H1 (cell line): ENCODE data around the gene PDIA5. TPM values are rescaled to one million over a fixed set of nuclear protein-coding genes. Genes with fewer than 3 reads are reported as not detected.

Experiments used
- CTCF ChIA-PET: fragments of 300-600 bp; sonication (Branson Sonifier 250); formaldehyde crosslinking; loops from one replicate; lab custom pipeline; 2021; ENCODE audit not compliant: partially characterized antibody; lab: Charles Lee
- POLR2A ChIA-PET: fragments of 300-600 bp; sonication (Branson Sonifier 250); formaldehyde crosslinking; loops from one replicate; lab custom pipeline; 2021; ENCODE audit warnings: inconsistent platforms; ENCODE audit not compliant: partially characterized antibody; lab: Charles Lee
- DNase-seq, 2 experiments: peaks; one replicate each; pipeline versions ENCODE4 v3.0.0 to v3.0.0-alpha.2; 2010 to 2022; ENCODE audit warnings: low spot score in 2 of 2, low read depth in 1 of 2, mixed read lengths in 1 of 2
- FAIRE-seq: peaks from 2 replicates; lab custom pipeline; 2011; peaks lifted over from hg19 to GRCh38; lab: Jason Lieb, UNC
- H2AFZ ChIP-seq: 2 replicates; pipeline ENCODE4 v1.8.1; 2012; ENCODE audit warnings: low read length, inconsistent platforms
- H2AK5ac ChIP-seq: 2 replicates; pipeline ENCODE4 v1.6.1; 2013; ENCODE audit warnings: low read depth, low read length
- H2BK120ac ChIP-seq: replicated peaks from 2 replicates; pipeline ENCODE3; 2013; ENCODE audit warnings: low read depth, low read length, inconsistent platforms
- H2BK12ac ChIP-seq: 2 replicates; pipeline ENCODE4 v1.6.1; 2013; ENCODE audit warnings: low read depth, low read length
- H2BK15ac ChIP-seq: 2 replicates; pipeline ENCODE4 v1.6.1; 2013; ENCODE audit warnings: low read length
- H2BK20ac ChIP-seq: 2 replicates; pipeline ENCODE4 v1.6.1; 2013; ENCODE audit warnings: low read length
- H2BK5ac ChIP-seq: 2 replicates; pipeline ENCODE4 v1.6.1; 2013; ENCODE audit warnings: low read depth, low read length
- H3K14ac ChIP-seq: 2 replicates; pipeline ENCODE4 v1.6.1; 2013; ENCODE audit warnings: inconsistent platforms; ENCODE audit not compliant: insufficient read length
- H3K18ac ChIP-seq: 2 replicates; pipeline ENCODE4 v1.6.1; 2013; ENCODE audit warnings: low read length; ENCODE audit errors: extremely low read depth
- H3K23ac ChIP-seq: 2 replicates; pipeline ENCODE4 v1.6.1; 2013; ENCODE audit warnings: inconsistent platforms; ENCODE audit not compliant: insufficient read length
- H3K23me2 ChIP-seq: 2 replicates; pipeline ENCODE4 v1.6.1; 2013; ENCODE audit warnings: low read depth, low read length
- H3K27ac ChIP-seq: 2 replicates; pipeline ENCODE4 v1.6.1; 2011; ENCODE audit warnings: low read depth, low read length, inconsistent platforms
- H3K27me3 ChIP-seq, 4 experiments: replicated peaks in 1 of 4; 1 replicate in 1 of 4; 2 replicates in 3 of 4; pipeline versions ENCODE4 v1.6.1 to v1.8.1; 2011 to 2013; ENCODE audit warnings: low read length in 3 of 4, mild to moderate bottlenecking in 3 of 4, inconsistent platforms in 2 of 4, mixed read lengths in 2 of 4, moderate library complexity in 1 of 4; ENCODE audit not compliant: control insufficient read depth in 3 of 4, insufficient read depth in 3 of 4; ENCODE audit errors: extremely low read depth in 1 of 4
- H3K36me3 ChIP-seq, 4 experiments: 2 replicates each; pipeline versions ENCODE4 v1.6.1 to v1.8.1; 2011 to 2013; ENCODE audit warnings: mild to moderate bottlenecking in 4 of 4, low read length in 3 of 4, moderate library complexity in 2 of 4, control low read depth in 1 of 4, inconsistent platforms in 1 of 4; ENCODE audit not compliant: insufficient read depth in 4 of 4, control insufficient read depth in 2 of 4
- H3K4ac ChIP-seq: replicated peaks from 2 replicates; pipeline ENCODE3; 2013; ENCODE audit warnings: low read length, low read depth, mixed read lengths, inconsistent platforms; ENCODE audit not compliant: insufficient read length
- H3K4me1 ChIP-seq, 4 experiments: replicated peaks in 1 of 4; 1 replicate in 1 of 4; 2 replicates in 3 of 4; pipeline versions ENCODE4 v1.6.1 to v1.8.1; 2011 to 2013; ENCODE audit warnings: low read length in 3 of 4, inconsistent platforms in 2 of 4, mixed read lengths in 1 of 4; ENCODE audit not compliant: insufficient read depth in 4 of 4, control insufficient read depth in 3 of 4
- H3K4me2 ChIP-seq, 2 experiments: 2 replicates each; pipeline versions ENCODE4 v1.6.1 to v1.8.1; 2011 to 2013; ENCODE audit warnings: low read depth in 2 of 2, low read length in 2 of 2, control low read depth in 1 of 2, inconsistent platforms in 1 of 2, mild to moderate bottlenecking in 1 of 2; ENCODE audit not compliant: insufficient read depth in 1 of 2
- H3K4me3 ChIP-seq, 4 experiments: fragments of 200-600, 300-600 bp in 1 of 4; sonication (generic), shearing (Covaris generic), sonication (Bioruptor Twin) in 1 of 4; 2 replicates each; pipeline versions ENCODE4 v1.5.1 to v1.8.1; 2011 to 2016; ENCODE audit warnings: low read length in 4 of 4, low read depth in 3 of 4, control low read depth in 2 of 4, inconsistent platforms in 2 of 4, mild to moderate bottlenecking in 2 of 4, mixed read lengths in 1 of 4, moderate library complexity in 1 of 4; ENCODE audit not compliant: insufficient read depth in 2 of 4; ENCODE audit errors: extremely low read depth in 1 of 4
- H3K56ac ChIP-seq: replicated peaks from 2 replicates; pipeline ENCODE3; 2013; ENCODE audit warnings: low read depth, mild to moderate bottlenecking, mixed read lengths, low read length, inconsistent platforms; ENCODE audit not compliant: insufficient read length
- H3K79me1 ChIP-seq: 2 replicates; pipeline ENCODE4 v1.6.1; 2013; ENCODE audit warnings: low read depth, low read length, control low read depth
- H3K79me2 ChIP-seq, 2 experiments: 2 replicates each; pipeline versions ENCODE4 v1.6.1 to v1.8.1; 2012 to 2013; ENCODE audit warnings: low read length in 2 of 2, mild to moderate bottlenecking in 2 of 2, inconsistent platforms in 1 of 2; ENCODE audit not compliant: insufficient read depth in 2 of 2, control insufficient read depth in 1 of 2
- H3K9ac ChIP-seq, 4 experiments: replicated peaks in 1 of 4; 1 replicate in 1 of 4; 2 replicates in 3 of 4; pipeline versions ENCODE4 v1.6.1 to v1.8.1; 2011 to 2013; ENCODE audit warnings: low read depth in 3 of 4, low read length in 3 of 4, control low read depth in 2 of 4, mild to moderate bottlenecking in 2 of 4, moderate library complexity in 2 of 4, inconsistent platforms in 1 of 4; ENCODE audit errors: extremely low read depth in 1 of 4
- H3K9me3 ChIP-seq, 2 experiments: 2 replicates each; pipeline versions ENCODE4 v1.6.1 to v1.8.1; 2012 to 2013; ENCODE audit warnings: mild to moderate bottlenecking in 2 of 2, moderate library complexity in 2 of 2, control low read depth in 1 of 2, inconsistent platforms in 1 of 2, low read depth in 1 of 2, low read length in 1 of 2, mixed read lengths in 1 of 2; ENCODE audit not compliant: insufficient read depth in 2 of 2
- H4K20me1 ChIP-seq, 2 experiments: replicated peaks in 1 of 2; 2 replicates each; pipeline versions ENCODE3 to v1.8.1; 2011 to 2013; ENCODE audit warnings: inconsistent platforms in 2 of 2, low read length in 2 of 2, mild to moderate bottlenecking in 1 of 2; ENCODE audit not compliant: insufficient read depth in 2 of 2, control insufficient read depth in 1 of 2
- H4K5ac ChIP-seq: 2 replicates; pipeline ENCODE4 v1.6.1; 2013; ENCODE audit warnings: low read length, low read depth, mixed read lengths, inconsistent platforms; ENCODE audit not compliant: insufficient read length
- H4K8ac ChIP-seq: 2 replicates; pipeline ENCODE4 v1.8.0; 2013; ENCODE audit warnings: mild to moderate bottlenecking, moderate library complexity, low read length, inconsistent platforms; ENCODE audit not compliant: insufficient read depth; ENCODE audit errors: extremely low read depth
- H4K91ac ChIP-seq: replicated peaks from 2 replicates; pipeline ENCODE3; 2013; ENCODE audit warnings: low read length, mixed read lengths, inconsistent platforms; ENCODE audit not compliant: insufficient read length
- CREB1 ChIP-seq: IDR thresholded peaks from 2 replicates; pipeline ENCODE4 v1.6.1; 2012; ENCODE audit warnings: inconsistent platforms
- EP300 ChIP-seq, 2 experiments: IDR thresholded peaks; 1 replicate in 1 of 2; 2 replicates in 1 of 2; pipeline ENCODE4 v1.6.1; 2011 to 2012; ENCODE audit warnings: low read depth in 2 of 2, low read length in 2 of 2, mild to moderate bottlenecking in 2 of 2, borderline replicate concordance in 1 of 2, inconsistent platforms in 1 of 2, moderate library complexity in 1 of 2
- GTF2F1 ChIP-seq: IDR thresholded peaks from 2 replicates; pipeline ENCODE4 v1.6.1; 2012; ENCODE audit warnings: low read depth, low read length, improper control_type of control experiment, borderline replicate concordance
- HDAC2 ChIP-seq, 2 experiments: fragments of 300-600 bp in 1 of 2; sonication (generic) in 1 of 2; IDR thresholded peaks; 2 replicates each; pipeline ENCODE4 v1.6.1; 2011 to 2012; ENCODE audit warnings: low read depth in 2 of 2, low read length in 2 of 2, mild to moderate bottlenecking in 2 of 2, moderate library complexity in 2 of 2, borderline replicate concordance in 1 of 2, inconsistent platforms in 1 of 2
- PHF8 ChIP-seq: fragments of 200-600 bp; sonication (generic); conservative IDR thresholded peaks from 2 replicates; pipeline ENCODE4 v1.7.1; 2012; ENCODE audit warnings: low read depth, mild to moderate bottlenecking, inconsistent platforms, low read length, moderate library complexity
- POLR2A ChIP-seq, 2 experiments: IDR thresholded peaks; 1 replicate in 1 of 2; 2 replicates in 1 of 2; pipeline ENCODE4 v1.6.1; 2011; ENCODE audit warnings: low read depth in 2 of 2, low read length in 2 of 2, mild to moderate bottlenecking in 2 of 2; ENCODE audit errors: control extremely low read depth in 1 of 2
- RFX5 ChIP-seq: IDR thresholded peaks from 2 replicates; pipeline ENCODE4 v1.6.1; 2011; ENCODE audit warnings: low read depth, low read length, improper control_type of control experiment, borderline replicate concordance
- SAP30 ChIP-seq: fragments of 300-600 bp; sonication (generic); IDR thresholded peaks from 2 replicates; pipeline ENCODE4 v1.7.1; 2012; ENCODE audit warnings: low read length, moderate library complexity, mild to moderate bottlenecking, inconsistent platforms; ENCODE audit not compliant: insufficient read depth, insufficient replicate concordance
- TAF1 ChIP-seq: IDR thresholded peaks from 2 replicates; pipeline ENCODE4 v1.6.1; 2011; ENCODE audit warnings: mild to moderate bottlenecking, low read depth, low read length
- WGBS, 2 experiments: shearing (Covaris generic) in 1 of 2; methylation state at CpG; one replicate each; pipeline versions ENCODE4 v1.1.6 to v1.1.7; 2013 to 2015; ENCODE audit warnings: low lambda C conversion rate in 2 of 2, mixed read lengths in 2 of 2, inconsistent platforms in 1 of 2, low coverage in 1 of 2, missing lambda C conversion rate in 1 of 2; ENCODE audit not compliant: insufficient replicate concordance in 2 of 2, insufficient coverage in 1 of 2, insufficient read length in 1 of 2; ENCODE audit errors: extremely low coverage in 1 of 2, missing lambda C conversion rate in 1 of 2; 5-methylcytosine and 5-hydroxymethylcytosine counted together
- polyA plus RNA-seq, 7 experiments: library from polyadenylated mRNA; depleted of rRNA in 3 of 7; stranded (reverse) in 5 of 7; unstranded in 2 of 7; fragments of >200 nt in 5 of 7; fragments of 200-250 nt in 2 of 7; gene quantifications; 1 replicate in 5 of 7; 2 replicates in 1 of 7; 4 replicates in 1 of 7; pipeline versions ENCODE4 v1.2.1 to v1.2.3, GENCODE V29; 2011 to 2013; ENCODE audit warnings: missing spikeins in 2 of 7, mixed read lengths in 2 of 7
- total RNA-seq: library from RNA; stranded (reverse); fragmentation: NEBNext Ultra II Directional; extraction: Animal tissue kit (Norgen Biotek cat#: 25700); gene quantifications from 2 replicates; pipeline ENCODE4 v1.2.1, GENCODE V29; 2021

PDIA5 gene
- total and polyA plus RNA-seq, 2 of the 8 experiments (the other 6 are each of a cell fraction or from before 2014, with no cell fraction given) = 18.2 to 32.8 TPM

DNA sequence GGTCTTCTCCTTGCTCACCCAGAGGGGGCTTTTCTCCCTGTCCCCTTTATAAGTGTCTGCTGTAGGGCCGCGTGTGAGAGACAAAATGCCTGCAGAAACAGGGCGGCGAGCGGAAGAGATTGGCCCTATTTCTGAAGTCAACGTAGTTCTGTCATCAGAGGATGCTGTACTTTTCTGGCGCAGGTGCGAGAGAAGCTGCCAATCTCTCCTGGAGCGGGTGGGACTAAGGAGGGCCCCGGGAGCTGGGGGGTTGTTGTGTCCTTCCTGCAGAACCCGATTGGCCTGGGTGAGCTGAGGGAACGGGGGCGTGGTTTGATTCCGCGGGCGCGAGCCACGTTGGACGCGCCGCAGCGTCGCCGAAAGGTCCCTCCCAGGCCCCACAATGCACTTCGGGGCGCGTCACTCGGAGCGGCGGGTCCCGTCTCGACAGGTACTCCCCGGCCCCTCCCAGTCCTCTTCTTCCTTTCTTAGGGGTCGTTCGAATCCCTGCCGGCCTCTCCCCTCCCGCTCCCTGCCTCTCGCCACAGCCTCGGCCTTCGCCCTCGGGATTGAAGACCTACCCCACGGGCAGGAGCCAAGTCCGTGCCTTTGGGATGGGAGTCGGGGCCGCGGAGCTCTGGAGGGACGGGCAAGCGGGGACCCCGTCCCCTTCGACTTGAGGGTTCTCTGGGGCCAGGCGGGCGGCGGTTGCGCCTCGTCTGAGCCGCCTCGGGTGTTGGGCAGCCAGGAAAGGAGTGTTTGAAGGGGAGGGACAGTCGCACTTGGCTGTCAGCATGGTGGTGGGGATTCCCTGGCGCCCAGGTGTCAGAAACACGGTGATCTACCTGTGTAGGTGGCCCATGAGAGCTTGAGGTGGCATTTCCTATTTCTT, 135.0 kb downstream of the PDIA5 start, which contains the start of gene SEC22A:
Gene SEC22A, plus strand, starts transcription at position 387 of the 871 bp plus-strand sequence. CDS start 7,275 bp downstream, outside the sequence.
- peak; percentile 92 for FAIRE-seq
- TF ChIP-seq EP300 (IDR thresholded peaks at IDR 0.05; ENCODE audit: borderline replicate concordance in 1 of 2, low read depth in 2 of 2, low read length in 2 of 2) (peak in 1 of 2 experiments; percentile 6; a peak in 1 of 3 replicates), HDAC2 (IDR thresholded peaks at IDR 0.05; ENCODE audit: borderline replicate concordance in 1 of 2, low read depth in 2 of 2, low read length in 2 of 2) (0 out of 4 replicates have a peak, but pooled peaks of 1 of the 2 experiments have one; percentile 33), POLR2A (IDR thresholded peaks at IDR 0.05; ENCODE audit: control extremely low read depth in 1 of 2, low read depth in 2 of 2, low read length in 2 of 2) (peak in 1 of 2 experiments; percentile 87; a peak in 2 of 3 replicates), RFX5 (no peak), GTF2F1 (no peak), CREB1 (peak; percentile 98), TAF1 (peak; percentile 84), PHF8 (peak; percentile 86), SAP30 (peak; percentile 56)

More for the DNA sequence above, 135.0 kb downstream of the PDIA5 start, which contains the start of gene SEC22A:
- Histone ChIP-seq H3K4me2 (peak within 1 kb of the TSS; percentile 94 to 96), H3K56ac (peak within 1 kb of the TSS; percentile 92), H2AFZ (peak within 1 kb of the TSS; percentile 89), H3K23me2 (peaks cover 10% of the 10 kb centered on the region), H2AK5ac (no peak within 1 kb of the TSS), H3K4me3 (peak within 1 kb of the TSS; percentile 83 to 94 (median 88)), H2BK15ac (0 out of 2 replicates have a peak within 1 kb of the TSS, but pooled peaks have one; percentile 21), H3K18ac (peak within 1 kb of the TSS; percentile 86), H4K8ac (peak within 1 kb of the TSS; percentile 93), H3K79me1 (0 out of 2 replicates have a peak, but pooled peaks cover 2% of the 10 kb centered on the region), H2BK12ac (no peak within 1 kb of the TSS), H4K91ac (peak within 1 kb of the TSS; percentile 62), H3K4ac (no peak within 1 kb of the TSS), H3K9ac (peak within 1 kb of the TSS; percentile 73 to 90 (median 80)), H3K9me3 (no peaks in the 10 kb centered on the region), H3K79me2 (0 out of 4 replicates have a peak, but pooled peaks cover 0 to 15% of the 10 kb centered on the region in 2 experiments), H4K20me1 (no peaks in the 10 kb centered on the region), H3K36me3 (no peaks in the 10 kb centered on the region), H4K5ac (peak within 1 kb of the TSS; percentile 75), H3K27ac (peak within 1 kb of the TSS; percentile 73), H2BK20ac (no peak within 1 kb of the TSS), H2BK5ac (peak within 1 kb of the TSS; percentile 72; the same call in 1 of the 2 replicates), H3K4me1 (peaks cover 0 to 2% (median 0%) of the 10 kb centered on the region in 4 experiments; a peak in 3 of 7 replicates), H3K27me3 (no peaks in the 10 kb centered on the region), H3K23ac (no peak within 1 kb of the TSS), H3K14ac (no peak within 1 kb of the TSS), H2BK120ac (no peak within 1 kb of the TSS)
- WGBS, 2 experiments = 2% methylated on average over 53 of the region's 60 CpGs; no CpG with 5 or more reads in 1 of the 2 experiments
- ChIA-PET CTCF (interaction anchor here (0.7 to 0.8 kb wide), 2 partner anchors 41 to 80 kb away, joined by 3 to 4 read pairs; no protein-coding TSS in a partner anchor), POLR2A (interaction anchor here (0.7 to 2.0 kb wide), 10 partner anchors 9 to 382 kb away, joined by 3 to 12 read pairs (median 4); no protein-coding TSS in a partner anchor)
- peak; percentile 92 to 95 for DNase-seq
